Measurements from ENCODE around the gene MRPS7. TPM values are rescaled to one million over a fixed set of nuclear protein-coding genes. Genes with fewer than 3 reads are reported as not detected.

MRPS7 gene
- total RNA-seq, 3 donors from 2014 or later: 37.0 to 46.5 (median 40.1) TPM

GRCh38 chr17:75267411-75268232, 5.9 kb downstream of the MRPS7 start:
- Histone ChIP-seq H3K27me3 (no peaks in the 10 kb centered on the region), H3K27ac (peak overlapping the region in 1 of 2 donors; percentile 7), H3K9me3 (no peaks in the 10 kb centered on the region), H3K4me3 (no peak overlapping the region), H3K36me3 (no peaks in the 10 kb centered on the region), H3K4me1 (peaks cover 5 to 8% of the 10 kb centered on the region in 2 donors)
- no peak for DNase-seq (ENCODE audit: low spot score in 2 of 2)
- intact Hi-C loops (cut with DNase I; ENCODE audit: low total_unique reads): no loop called here
- no peak for TF ChIP-seq POLR2AphosphoS5 (IDR thresholded peaks at IDR 0.05)
- TF ChIP-seq, protein P1, sequence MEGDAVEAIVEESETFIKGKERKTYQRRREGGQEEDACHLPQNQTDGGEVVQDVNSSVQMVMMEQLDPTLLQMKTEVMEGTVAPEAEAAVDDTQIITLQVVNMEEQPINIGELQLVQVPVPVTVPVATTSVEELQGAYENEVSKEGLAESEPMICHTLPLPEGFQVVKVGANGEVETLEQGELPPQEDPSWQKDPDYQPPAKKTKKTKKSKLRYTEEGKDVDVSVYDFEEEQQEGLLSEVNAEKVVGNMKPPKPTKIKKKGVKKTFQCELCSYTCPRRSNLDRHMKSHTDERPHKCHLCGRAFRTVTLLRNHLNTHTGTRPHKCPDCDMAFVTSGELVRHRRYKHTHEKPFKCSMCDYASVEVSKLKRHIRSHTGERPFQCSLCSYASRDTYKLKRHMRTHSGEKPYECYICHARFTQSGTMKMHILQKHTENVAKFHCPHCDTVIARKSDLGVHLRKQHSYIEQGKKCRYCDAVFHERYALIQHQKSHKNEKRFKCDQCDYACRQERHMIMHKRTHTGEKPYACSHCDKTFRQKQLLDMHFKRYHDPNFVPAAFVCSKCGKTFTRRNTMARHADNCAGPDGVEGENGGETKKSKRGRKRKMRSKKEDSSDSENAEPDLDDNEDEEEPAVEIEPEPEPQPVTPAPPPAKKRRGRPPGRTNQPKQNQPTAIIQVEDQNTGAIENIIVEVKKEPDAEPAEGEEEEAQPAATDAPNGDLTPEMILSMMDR (IDR thresholded peaks at IDR 0.05): no peak
- no peak for TF ChIP-seq POLR2A (IDR thresholded peaks at IDR 0.05)

DNA sequence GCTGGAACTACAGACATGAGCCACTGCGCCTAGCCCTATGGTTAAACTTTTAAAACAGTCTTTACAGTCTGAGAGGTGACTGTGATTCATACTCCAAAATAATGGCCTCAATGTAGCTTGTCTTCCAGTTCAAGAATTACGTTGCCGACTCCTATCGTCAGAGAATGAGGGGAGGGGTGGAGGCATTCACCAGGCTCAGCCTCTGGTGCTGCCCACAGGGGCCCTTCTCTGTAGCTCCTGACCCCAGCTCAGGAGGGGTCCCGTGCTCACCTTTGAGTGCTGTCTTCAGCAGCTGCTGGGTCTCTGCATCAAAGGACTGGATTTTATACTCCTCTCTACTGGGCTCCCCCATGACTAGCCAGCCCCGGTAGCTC, 8.2 kb downstream of the MRPS7 start:
- H3K36me3 ChIP-seq: no peaks in the 10 kb centered on the region
- TF ChIP-seq POLR2AphosphoS5 (IDR thresholded peaks at IDR 0.05) (no peak), POLR2A (IDR thresholded peaks at IDR 0.05) (no peak)
- TF ChIP-seq, protein P1 (IDR thresholded peaks at IDR 0.05): no peak
- intact Hi-C loops (cut with DNase I; ENCODE audit: low total_unique reads): no loop called here
- H3K4me1 ChIP-seq: peaks cover 5 to 8% of the 10 kb centered on the region in 2 donors
- no peaks in the 10 kb centered on the region for H3K27me3 ChIP-seq
- no peak for DNase-seq (ENCODE audit: low spot score in 2 of 2)
- peak overlapping the region; percentile 78 to 91 (median 88) for H3K4me3 ChIP-seq
- peak overlapping the region; percentile 94 to 95 for H3K27ac ChIP-seq
- H3K9me3 ChIP-seq: no peaks in the 10 kb centered on the region

GRCh38 chr17:75270218-75270965, 8.7 kb downstream of the MRPS7 start:
- H3K27ac ChIP-seq: peak overlapping the region; percentile 94 to 95
- peak overlapping the region; percentile 78 to 91 (median 88) for H3K4me3 ChIP-seq
- intact Hi-C loops (cut with DNase I; ENCODE audit: low total_unique reads): no loop called here
- DNase-seq (ENCODE audit: low spot score in 2 of 2): peak; percentile 63 to 66
- TF ChIP-seq POLR2A (IDR thresholded peaks at IDR 0.05) (no peak), POLR2AphosphoS5 (IDR thresholded peaks at IDR 0.05) (peak in 1 of 3 donors; percentile 11)
- TF ChIP-seq, protein P1 (IDR thresholded peaks at IDR 0.05): peak in 2 of 3 donors; percentile 22 to 53
- no peaks in the 10 kb centered on the region for H3K36me3 ChIP-seq
- no peaks in the 10 kb centered on the region for H3K9me3 ChIP-seq
- H3K4me1 ChIP-seq: peaks cover 5 to 8% of the 10 kb centered on the region in 2 donors
- H3K27me3 ChIP-seq: no peaks in the 10 kb centered on the region

DNA sequence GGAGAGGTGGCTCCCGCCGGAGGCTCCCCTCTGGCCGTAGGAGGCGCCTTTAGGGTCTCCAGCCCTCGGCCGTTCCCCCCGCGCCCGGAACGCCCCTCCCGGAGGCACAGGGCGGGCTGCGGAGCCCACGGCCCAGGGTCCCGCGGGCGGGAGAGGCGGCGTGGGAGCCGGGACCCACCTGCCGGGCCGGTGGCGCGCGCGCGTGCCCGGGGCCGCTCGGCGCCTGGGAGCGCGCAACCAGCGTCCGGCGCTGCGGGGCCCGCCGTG, 9.2 kb downstream of the MRPS7 start, which contains the start of gene MIF4GD:
Gene MIF4GD (minus strand): TSS at position 266 of the 267 bp plus-strand sequence. CDS start 1,036 bp downstream, outside the sequence.
- Histone ChIP-seq H3K27me3 (no peaks in the 10 kb centered on the region), H3K9me3 (no peaks in the 10 kb centered on the region), H3K4me1 (peaks cover 5 to 8% of the 10 kb centered on the region in 2 donors), H3K4me3 (peak within 1 kb of the TSS; percentile 78 to 91 (median 88)), H3K36me3 (no peaks in the 10 kb centered on the region), H3K27ac (peak within 1 kb of the TSS; percentile 94 to 95)
- intact Hi-C loops (cut with DNase I; ENCODE audit: low total_unique reads): no loop called here
- DNase-seq (ENCODE audit: low spot score in 2 of 2): no peak
- TF ChIP-seq POLR2AphosphoS5 (IDR thresholded peaks at IDR 0.05) (no peak), POLR2A (IDR thresholded peaks at IDR 0.05) (no peak)
- TF ChIP-seq, protein P1 (IDR thresholded peaks at IDR 0.05): no peak

All from breast epithelium (tissue), 4 donors.